HG03139 (cell line): ENCODE results near the gene GPR160.
"Not testable (repeated sequence)": the region's sequence is repeated elsewhere in the genome, so short reads cannot be mapped to it uniquely, and the experiment has no call there.

ENCODE experiments used
- ATAC-seq: cut with Tn5 transposase; IDR thresholded peaks from one replicate; pipeline ENCODE4 v1.9.1; 2021; ENCODE audit not compliant: unreplicated experiment

The GPR160 gene

DNA sequence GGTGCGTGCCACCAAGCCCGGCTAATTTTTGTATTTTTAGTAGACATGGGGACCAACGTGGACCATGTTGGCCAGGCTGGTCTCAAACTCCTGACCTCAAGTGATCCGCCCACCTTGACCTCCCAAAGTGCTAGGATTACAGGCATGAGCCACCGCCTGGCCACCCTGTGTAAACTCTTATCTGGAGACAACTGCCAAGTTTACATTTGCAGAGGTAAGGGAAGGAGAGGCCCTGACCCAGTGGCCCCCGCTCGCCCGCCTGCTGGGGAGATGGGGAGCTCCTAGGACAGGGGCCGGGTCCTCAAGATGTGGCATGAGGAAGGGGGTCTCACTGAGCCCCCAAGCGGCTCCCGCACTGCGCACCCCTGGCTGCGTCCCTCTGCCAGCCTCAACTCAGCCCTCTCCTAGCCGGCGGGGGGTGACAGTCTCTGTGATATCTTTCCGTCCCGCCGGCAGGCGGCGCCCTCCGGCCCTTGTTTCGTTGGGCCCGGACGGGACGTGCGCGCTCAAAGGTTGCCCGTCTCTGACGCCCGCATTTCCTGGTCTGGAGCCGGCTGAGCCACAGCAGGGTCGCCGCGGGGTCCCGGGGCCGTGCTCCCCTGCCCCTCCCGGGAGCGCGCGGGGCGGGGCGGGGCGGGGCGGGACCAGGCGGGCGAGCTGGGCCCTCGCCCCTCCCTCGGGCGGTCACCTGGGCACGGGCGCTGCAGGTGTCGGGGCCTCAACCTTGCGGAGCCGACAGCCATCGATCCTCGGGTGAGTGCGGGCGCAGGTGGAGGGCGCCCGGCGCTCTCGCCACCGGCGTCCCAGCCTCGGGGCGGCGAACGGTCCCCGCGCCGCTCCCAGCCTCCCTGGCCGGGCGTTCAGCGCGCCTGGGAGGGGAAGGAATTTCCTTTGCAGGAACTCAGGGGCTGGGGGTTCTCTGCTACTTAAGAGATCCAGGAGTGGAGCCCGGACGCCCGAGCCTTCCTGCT lies at the start of gene GPR160:
TSS of gene GPR160 (plus strand) at position 533 of the 971 bp plus-strand sequence. CDS start 45,978 bp downstream, outside the sequence.
- peak; percentile 81 for ATAC-seq

DNA sequence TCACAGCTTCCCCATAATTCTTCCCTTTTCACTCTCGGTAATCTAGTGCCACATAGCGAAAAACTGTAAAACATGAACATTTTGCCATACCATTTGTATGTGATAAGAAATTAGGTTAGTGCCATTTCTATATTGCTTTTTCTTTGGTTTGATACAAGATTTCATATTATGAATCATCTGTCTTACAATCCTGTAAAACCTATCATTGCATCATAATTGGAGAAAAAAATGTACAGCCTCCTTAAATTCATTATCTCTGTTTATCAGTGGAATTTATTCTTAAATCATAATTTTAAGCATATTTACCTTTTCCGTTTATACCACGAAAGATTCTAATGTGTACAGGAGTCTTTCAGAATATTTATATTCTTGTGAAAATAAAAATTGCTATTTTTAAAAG lies 47.4 kb upstream of the GPR160 start:
- ATAC-seq: no peak

DNA sequence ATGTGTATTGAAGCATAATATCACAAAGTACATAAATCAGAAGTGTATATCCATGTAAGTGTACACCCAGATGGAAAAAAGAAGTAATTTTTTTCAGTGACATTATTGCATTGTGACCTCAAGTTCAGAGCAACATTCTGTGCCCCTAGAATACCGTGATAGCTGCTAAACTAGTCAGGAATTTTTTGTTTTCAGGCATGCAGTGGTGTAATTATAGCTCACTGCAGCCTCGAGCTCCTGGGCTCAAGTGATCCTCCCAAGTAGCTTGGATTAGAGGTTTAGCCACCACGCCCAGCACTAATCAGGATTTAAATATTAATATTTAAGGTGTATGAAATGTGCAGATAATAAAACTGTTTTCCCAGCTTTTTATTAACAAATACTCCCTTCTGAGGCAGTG lies 45.6 kb upstream of the GPR160 start:
- ATAC-seq: no peak

GRCh38 chr3:169992781-169993180 lies 45.0 kb upstream of the GPR160 start:
- no peak for ATAC-seq

GRCh38 chr3:169993761-169994160 lies 44.0 kb upstream of the GPR160 start:
- no peak for ATAC-seq

DNA sequence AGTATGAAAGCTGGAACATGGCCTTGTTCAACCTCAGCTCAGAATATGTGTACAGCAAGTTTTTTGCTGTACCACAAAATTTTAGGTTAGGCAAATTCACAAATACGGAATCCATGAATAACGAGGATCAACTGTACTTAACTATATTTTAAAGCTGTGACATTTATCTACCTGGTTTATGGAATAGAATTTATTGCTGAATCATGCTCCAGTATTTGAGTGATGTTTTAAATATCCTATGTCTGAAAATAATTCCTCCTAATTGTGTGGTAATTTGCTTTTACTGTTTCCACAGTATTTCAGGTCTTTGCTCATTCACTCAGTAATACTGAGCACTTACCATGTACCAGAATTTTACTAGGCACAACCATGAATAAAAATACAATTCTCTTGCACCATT lies 41.7 kb upstream of the GPR160 start:
- no peak for ATAC-seq

GRCh38 chr3:169998668-169999131 lies 39.1 kb upstream of the GPR160 start:
- peak; percentile 33 for ATAC-seq

GRCh38 chr3:169999433-169999832 lies 38.4 kb upstream of the GPR160 start:
- peak; percentile 72 for ATAC-seq

DNA sequence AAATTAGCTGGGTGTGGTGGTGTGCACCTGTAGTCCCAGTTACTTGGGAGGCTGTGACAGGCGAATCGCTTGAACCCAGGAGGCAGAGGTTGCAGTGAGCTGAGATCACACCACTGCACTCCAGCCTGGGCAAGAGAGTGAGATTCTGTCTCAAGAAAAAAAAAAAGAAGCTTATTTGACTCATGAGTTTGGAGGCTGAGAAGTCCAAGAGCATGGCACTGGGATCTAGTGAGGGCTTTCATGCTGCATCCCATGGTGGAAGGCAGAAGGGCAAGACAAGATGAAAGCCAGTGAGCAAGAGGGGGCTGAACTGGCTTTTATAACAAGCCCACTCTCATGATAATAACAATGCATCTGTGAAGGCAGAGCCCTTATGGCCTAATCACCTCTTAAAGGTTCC lies 37.7 kb upstream of the GPR160 start:
- no peak for ATAC-seq

- no peak for ATAC-seq
Measured at GRCh38 chr3:170002231-170002630, 35.6 kb upstream of the GPR160 start.

DNA sequence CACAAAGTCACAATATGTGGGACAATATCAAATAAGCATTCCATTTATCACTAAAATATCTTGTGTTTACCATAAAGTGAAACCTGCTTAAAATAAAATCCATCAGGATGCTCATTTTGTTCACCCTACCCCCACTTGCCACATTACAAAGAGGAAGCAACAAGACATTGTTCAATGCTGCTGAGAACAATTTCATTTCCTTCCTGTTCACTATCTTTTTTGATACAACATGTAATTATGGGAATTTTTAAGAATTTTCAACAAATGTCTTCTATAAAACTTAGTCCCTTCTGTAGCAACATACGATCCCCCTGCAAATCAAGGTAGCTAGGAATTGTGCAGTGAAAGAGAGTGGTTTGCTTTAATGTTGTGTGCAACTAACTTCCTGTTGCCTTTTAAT lies 34.9 kb upstream of the GPR160 start:
- ATAC-seq: no peak

DNA sequence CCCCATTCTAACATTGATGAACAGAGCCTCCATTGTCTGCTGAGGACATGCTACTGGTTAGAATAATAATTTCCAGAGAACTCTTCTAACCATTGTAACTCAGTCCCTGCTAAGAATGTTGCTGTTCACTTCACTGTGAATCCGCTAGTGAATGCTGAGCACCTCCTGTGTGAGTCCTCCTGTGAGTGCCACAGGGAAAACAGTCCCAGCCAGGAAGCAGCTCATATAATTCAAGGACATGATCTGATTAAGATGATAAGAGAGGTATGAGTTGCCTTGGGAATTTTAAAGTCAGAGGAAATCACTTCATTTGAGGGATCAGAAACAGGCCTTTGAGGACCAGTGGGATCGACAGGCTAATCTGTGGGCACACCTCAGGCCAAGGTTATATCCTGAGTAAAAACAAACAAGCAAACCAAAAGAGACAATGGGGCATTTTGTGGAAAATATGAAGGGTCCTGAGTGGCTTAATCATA lies 33.9 kb upstream of the GPR160 start:
- ATAC-seq: no peak

- peak; percentile 84 for ATAC-seq
Measured at GRCh38 chr3:170007031-170007663, 30.6 kb upstream of the GPR160 start.

GRCh38 chr3:170010498-170010897 lies 27.3 kb upstream of the GPR160 start:
- no peak for ATAC-seq

- no peak for ATAC-seq
Measured at GRCh38 chr3:170012683-170013400, 25.0 kb upstream of the GPR160 start.

GRCh38 chr3:170016057-170016456 lies 21.7 kb upstream of the GPR160 start:
- ATAC-seq: no peak

DNA sequence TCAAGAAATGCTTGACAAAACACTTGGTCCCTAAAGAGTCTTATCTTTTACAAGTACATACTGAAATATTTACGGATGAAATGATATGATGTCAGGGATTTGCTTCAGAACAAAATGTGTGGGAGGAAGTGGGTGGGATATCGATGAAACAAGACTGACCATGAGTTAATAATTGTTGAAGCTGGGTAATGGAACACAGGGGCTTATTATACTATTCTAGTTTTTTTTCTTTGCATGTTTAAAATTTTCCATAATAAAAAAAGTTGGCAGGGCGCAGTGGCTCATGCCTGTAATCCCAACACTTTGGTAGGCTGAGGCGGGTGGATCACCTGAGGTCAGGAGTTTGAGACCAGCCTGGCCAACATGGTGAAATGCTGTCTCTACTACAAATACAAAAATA lies 18.5 kb upstream of the GPR160 start:
- not testable (repeated sequence) for ATAC-seq

- no peak for ATAC-seq
Measured at GRCh38 chr3:170021083-170021482, 16.7 kb upstream of the GPR160 start.

DNA sequence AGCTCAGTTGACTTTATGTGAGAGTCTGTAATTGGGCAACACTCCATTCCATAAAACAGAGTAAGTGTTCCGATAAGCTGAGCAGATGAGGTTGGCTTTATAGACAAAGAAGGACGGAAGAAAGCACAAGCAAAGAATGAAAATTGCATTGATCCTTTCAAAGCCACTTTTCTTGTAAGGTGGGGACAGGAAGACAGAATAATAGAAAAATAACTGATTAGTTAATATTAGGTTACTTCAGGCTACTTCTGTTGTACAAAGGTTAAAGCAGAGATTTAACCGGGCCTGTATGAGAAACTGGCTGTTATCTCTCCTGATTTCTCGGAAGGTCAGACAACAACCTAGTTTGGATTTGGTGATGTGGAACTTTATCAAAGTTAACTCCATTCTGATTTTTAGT lies 15.5 kb upstream of the GPR160 start:
- no peak for ATAC-seq

DNA sequence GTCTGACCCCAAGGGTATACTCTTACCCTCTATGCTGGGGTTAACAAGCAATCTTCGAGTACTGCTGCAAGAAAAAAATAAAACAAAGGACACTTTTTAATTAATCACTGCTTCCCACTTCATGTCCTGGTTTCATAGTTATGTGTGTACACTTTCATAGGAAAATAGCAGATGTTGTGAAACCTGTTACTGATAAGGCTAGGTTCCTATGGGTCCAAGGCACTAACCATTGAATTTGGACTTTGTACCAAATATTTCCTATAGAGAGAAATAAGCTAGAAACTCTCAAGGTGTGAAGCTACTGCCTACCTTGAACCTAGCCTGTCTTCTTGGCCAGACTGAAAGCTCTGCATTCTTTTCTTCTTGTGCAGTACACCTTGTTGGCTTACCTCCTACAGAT lies 14.6 kb upstream of the GPR160 start:
- no peak for ATAC-seq

DNA sequence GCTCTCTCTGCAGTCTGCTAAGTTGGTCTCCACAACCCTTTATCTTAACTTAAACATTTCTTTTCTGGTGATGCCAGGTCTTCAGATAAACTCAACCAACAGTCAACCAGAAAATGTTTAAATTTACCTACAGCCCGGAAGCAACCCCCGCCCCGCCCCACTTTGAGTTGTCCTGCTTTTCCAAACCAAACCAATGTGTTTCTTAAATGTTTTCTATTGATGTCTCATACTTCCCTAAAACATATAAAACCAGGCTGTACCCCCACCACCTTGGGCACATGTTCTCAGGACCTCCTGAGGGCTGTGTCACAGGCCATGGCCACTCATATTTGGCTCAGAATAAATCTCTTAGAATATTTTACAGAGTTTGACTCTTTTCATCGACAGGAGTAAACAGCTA lies 13.2 kb upstream of the GPR160 start:
- ATAC-seq: no peak
